DMS114 treated with DMSO at 0.1 percent for 48 hours (cell line): ENCODE results near the gene DAZAP1.
A peak's percentile ranks its signal among the peaks of the same experiment; 100 is the strongest.
"Not testable (repeated sequence)": the region's sequence is repeated elsewhere in the genome, so short reads cannot be mapped to it uniquely, and the experiment has no call there.

ENCODE experiments used
- DNase-seq: peaks from one replicate; lab custom pipeline; 2025; ENCODE audit not compliant: unreplicated experiment; lab: John Stamatoyannopoulos, UW

DAZAP1 gene

GRCh38 chr19:1439525-1440417 is 32.4 kb downstream of the DAZAP1 start:
- not testable (repeated sequence) for DNase-seq

GRCh38 chr19:1440418-1440801 is 33.0 kb downstream of the DAZAP1 start:
- no peak for DNase-seq

GRCh38 chr19:1441022-1441426 is 33.6 kb downstream of the DAZAP1 start:
- no peak for DNase-seq

GRCh38 chr19:1441677-1442438 is 34.5 kb downstream of the DAZAP1 start:
- DNase-seq = no peak

GRCh38 chr19:1445185-1445931 is 38.0 kb downstream of the DAZAP1 start:
- peak; percentile 23 for DNase-seq

GRCh38 chr19:1445932-1446712 is 38.7 kb downstream of the DAZAP1 start:
- peak; percentile 14 for DNase-seq

GRCh38 chr19:1446713-1447481 is 39.5 kb downstream of the DAZAP1 start:
- no peak for DNase-seq

- no peak for DNase-seq
Observed at GRCh38 chr19:1447504-1447903, 40.1 kb downstream of the DAZAP1 start.

GRCh38 chr19:1447944-1448343 is 40.6 kb downstream of the DAZAP1 start:
- DNase-seq = no peak

- peak; percentile 21 for DNase-seq
Observed at GRCh38 chr19:1449467-1450442, 42.4 kb downstream of the DAZAP1 start, which contains the start of gene APC2. APC2 (plus strand) TSS chr19:1450121; CDS start chr19:1453002, 2,881 bp downstream.

GRCh38 chr19:1450735-1451731 is 43.6 kb downstream of the DAZAP1 start:
- no peak for DNase-seq

GRCh38 chr19:1451916-1452801 is 44.8 kb downstream of the DAZAP1 start:
- DNase-seq = no peak

- DNase-seq = no peak
Observed at GRCh38 chr19:1452802-1453524, 45.6 kb downstream of the DAZAP1 start.

- DNase-seq = no peak
Observed at GRCh38 chr19:1453525-1454364, 46.4 kb downstream of the DAZAP1 start.

- DNase-seq = no peak
Observed at GRCh38 chr19:1455002-1455335, 47.6 kb downstream of the DAZAP1 start.
